ENCODE data around the gene IRF3. TPM values are rescaled to one million over a fixed set of nuclear protein-coding genes. Genes with fewer than 3 reads are reported as not detected.
A peak's percentile ranks its signal among the peaks of the same experiment; 100 is the strongest.

Gene IRF3
- total RNA-seq, 1 experiment from 2014 or later: 189 TPM

DNA sequence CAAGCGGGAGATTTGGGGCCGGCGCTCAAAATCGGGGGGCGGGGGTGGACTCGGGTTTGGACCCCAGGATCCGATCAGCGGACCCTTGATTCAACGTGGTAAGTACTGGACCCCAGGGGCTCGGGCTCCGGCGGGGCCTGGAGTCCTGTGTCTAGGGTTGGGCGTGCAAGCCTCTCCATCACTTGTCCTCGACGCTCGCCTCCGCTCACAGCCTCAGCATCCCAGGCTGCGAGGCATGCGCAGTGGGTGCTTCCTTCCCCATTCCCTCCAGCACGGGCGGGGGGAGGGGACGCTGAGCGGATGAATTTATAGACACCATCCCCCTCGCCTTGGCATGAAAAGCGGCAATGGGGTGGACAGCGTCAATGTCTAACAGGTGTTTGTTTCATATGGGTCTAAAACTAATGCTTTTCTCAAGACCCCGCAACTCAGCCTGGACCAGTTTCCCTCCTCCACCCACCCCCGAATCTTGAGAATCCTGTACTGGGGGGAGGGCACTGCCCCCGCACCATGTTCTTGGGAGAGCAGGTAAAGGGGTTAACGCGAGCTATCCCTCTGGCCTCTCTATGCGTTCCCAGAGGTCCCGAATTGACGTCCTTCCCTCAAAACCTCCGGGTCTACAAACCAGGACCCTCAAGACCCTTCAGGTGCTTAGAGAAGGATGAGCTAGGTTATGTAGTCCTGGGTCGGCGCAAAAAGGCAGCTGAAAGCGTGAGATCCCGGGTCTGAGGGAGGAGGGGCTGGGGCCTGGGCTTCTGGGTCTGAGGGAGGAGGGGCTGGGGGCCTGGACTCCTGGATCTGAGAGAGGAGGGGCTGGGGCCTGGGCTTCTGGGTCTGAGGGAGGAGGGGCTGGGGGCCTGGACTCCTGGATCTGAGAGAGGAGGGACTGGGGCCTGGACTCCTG is 25.8 kb upstream of the IRF3 start:
- no peaks in the 10 kb centered on the region for H3K9me3 Mint-ChIP-seq (ENCODE audit: low read depth, unreplicated experiment)
- peaks cover 61% of the 10 kb centered on the region for H3K36me3 Mint-ChIP-seq (ENCODE audit: insufficient read depth, unreplicated experiment)
- intact Hi-C loops (cut with micrococcal nuclease; ENCODE audit: unreplicated experiment): no loop called here
- no peak for DNase-seq
- peak overlapping the region; percentile 24 for H3K27ac Mint-ChIP-seq (ENCODE audit: unreplicated experiment)
- no peaks in the 10 kb centered on the region for H3K27me3 Mint-ChIP-seq (ENCODE audit: unreplicated experiment)
- CTCF ChIA-PET: no interaction called here
- no peaks in the 10 kb centered on the region for H3K4me1 Mint-ChIP-seq (ENCODE audit: low read depth, unreplicated experiment)
- TF ChIP-seq, protein P1, sequence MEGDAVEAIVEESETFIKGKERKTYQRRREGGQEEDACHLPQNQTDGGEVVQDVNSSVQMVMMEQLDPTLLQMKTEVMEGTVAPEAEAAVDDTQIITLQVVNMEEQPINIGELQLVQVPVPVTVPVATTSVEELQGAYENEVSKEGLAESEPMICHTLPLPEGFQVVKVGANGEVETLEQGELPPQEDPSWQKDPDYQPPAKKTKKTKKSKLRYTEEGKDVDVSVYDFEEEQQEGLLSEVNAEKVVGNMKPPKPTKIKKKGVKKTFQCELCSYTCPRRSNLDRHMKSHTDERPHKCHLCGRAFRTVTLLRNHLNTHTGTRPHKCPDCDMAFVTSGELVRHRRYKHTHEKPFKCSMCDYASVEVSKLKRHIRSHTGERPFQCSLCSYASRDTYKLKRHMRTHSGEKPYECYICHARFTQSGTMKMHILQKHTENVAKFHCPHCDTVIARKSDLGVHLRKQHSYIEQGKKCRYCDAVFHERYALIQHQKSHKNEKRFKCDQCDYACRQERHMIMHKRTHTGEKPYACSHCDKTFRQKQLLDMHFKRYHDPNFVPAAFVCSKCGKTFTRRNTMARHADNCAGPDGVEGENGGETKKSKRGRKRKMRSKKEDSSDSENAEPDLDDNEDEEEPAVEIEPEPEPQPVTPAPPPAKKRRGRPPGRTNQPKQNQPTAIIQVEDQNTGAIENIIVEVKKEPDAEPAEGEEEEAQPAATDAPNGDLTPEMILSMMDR (IDR thresholded peaks at IDR 0.05; ENCODE audit: unreplicated experiment): no peak
- BruUV-seq (replicated peaks): no TSS peak
- H3K4me3 Mint-ChIP-seq (ENCODE audit: low read depth, unreplicated experiment): no peak overlapping the region

DNA sequence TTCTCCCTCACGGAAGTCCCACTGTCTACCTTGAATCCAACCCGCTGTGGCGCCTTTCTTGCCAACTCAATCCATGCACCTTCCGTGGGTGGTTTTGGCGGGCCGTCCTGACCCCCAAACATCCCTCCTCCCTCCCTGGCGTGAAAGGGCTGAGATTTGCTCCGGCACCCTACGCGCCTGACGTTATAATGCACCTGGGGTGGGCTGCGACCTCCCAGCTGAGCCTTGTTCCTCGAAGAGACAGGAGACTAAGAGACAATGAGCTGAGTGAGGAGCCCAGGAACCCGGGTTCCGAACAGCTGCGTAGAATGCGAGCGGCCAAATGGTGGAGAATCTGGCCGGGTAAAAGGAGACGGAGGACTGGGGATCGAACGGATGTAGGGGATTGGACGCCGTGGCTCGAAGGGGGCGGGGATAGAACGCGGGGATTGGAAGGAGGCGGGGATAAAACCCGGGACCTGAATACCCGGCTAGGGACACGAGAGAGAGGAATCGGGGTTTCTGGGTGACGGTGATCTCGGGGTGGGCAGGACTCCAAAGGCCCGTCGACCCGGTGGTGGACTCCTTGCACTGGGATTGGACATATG is 25.1 kb upstream of the IRF3 start, which contains the start of gene CPT1C:
TSS of gene CPT1C (plus strand) at position 461 of the 587 bp plus-strand sequence. CDS start 1,137 bp downstream, outside the sequence.
- CTCF ChIA-PET: no interaction called here
- BruUV-seq (replicated peaks): no TSS peak
- TF ChIP-seq, protein P1 (IDR thresholded peaks at IDR 0.05; ENCODE audit: unreplicated experiment): no peak

DNA sequence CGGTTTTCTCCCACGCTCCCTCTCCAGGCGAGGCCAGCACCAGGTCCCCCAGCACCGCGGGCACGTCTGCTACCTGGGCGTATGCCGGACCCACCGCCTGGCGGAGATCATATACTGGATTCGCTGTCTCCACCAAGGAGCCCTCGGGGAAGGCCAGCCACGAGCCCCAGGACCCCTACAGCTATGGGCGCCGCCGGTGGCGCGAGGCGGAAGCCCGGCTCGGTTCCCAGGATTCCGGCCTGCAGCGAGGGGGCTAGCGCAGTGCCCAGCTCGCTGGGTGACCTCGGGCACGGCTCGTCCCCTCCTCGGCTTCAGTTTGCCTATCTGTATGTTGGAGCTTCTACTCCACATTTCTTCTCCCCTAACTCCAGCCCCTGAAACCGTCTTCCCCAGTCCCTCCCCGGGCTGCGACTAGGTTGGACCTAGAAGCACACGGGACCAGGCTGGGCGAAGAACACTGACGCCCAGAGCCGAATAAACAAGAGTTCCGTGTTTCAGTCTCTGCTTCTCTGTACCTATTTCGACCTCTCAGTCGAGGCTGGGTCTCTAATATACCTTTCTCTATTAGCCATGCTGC is 24.5 kb upstream of the IRF3 start:
- BruUV-seq (replicated peaks): no TSS peak
- Mint-ChIP-seq H3K27me3 (ENCODE audit: unreplicated experiment) (no peaks in the 10 kb centered on the region), H3K9me3 (ENCODE audit: low read depth, unreplicated experiment) (no peaks in the 10 kb centered on the region), H3K36me3 (ENCODE audit: insufficient read depth, unreplicated experiment) (peaks cover 72% of the 10 kb centered on the region), H3K4me3 (ENCODE audit: low read depth, unreplicated experiment) (no peak overlapping the region), H3K27ac (ENCODE audit: unreplicated experiment) (peak overlapping the region; percentile 24), H3K4me1 (ENCODE audit: low read depth, unreplicated experiment) (no peaks in the 10 kb centered on the region)
- TF ChIP-seq, protein P1 (IDR thresholded peaks at IDR 0.05; ENCODE audit: unreplicated experiment): no peak
- CTCF ChIA-PET: no interaction called here
- intact Hi-C loops (cut with micrococcal nuclease; ENCODE audit: unreplicated experiment): no loop called here
- DNase-seq: no peak

More for the DNA sequence above, 25.1 kb upstream of the IRF3 start, which contains the start of gene CPT1C:
- H3K4me1 Mint-ChIP-seq (ENCODE audit: low read depth, unreplicated experiment): no peaks in the 10 kb centered on the region
- H3K4me3 Mint-ChIP-seq (ENCODE audit: low read depth, unreplicated experiment): no peak within 1 kb of the TSS
- H3K9me3 Mint-ChIP-seq (ENCODE audit: low read depth, unreplicated experiment): no peaks in the 10 kb centered on the region
- DNase-seq: no peak
- peak within 1 kb of the TSS; percentile 24 for H3K27ac Mint-ChIP-seq (ENCODE audit: unreplicated experiment)
- intact Hi-C loops (cut with micrococcal nuclease; ENCODE audit: unreplicated experiment): no loop called here
- H3K36me3 Mint-ChIP-seq (ENCODE audit: insufficient read depth, unreplicated experiment): peaks cover 66% of the 10 kb centered on the region
- H3K27me3 Mint-ChIP-seq (ENCODE audit: unreplicated experiment): no peaks in the 10 kb centered on the region

DNA sequence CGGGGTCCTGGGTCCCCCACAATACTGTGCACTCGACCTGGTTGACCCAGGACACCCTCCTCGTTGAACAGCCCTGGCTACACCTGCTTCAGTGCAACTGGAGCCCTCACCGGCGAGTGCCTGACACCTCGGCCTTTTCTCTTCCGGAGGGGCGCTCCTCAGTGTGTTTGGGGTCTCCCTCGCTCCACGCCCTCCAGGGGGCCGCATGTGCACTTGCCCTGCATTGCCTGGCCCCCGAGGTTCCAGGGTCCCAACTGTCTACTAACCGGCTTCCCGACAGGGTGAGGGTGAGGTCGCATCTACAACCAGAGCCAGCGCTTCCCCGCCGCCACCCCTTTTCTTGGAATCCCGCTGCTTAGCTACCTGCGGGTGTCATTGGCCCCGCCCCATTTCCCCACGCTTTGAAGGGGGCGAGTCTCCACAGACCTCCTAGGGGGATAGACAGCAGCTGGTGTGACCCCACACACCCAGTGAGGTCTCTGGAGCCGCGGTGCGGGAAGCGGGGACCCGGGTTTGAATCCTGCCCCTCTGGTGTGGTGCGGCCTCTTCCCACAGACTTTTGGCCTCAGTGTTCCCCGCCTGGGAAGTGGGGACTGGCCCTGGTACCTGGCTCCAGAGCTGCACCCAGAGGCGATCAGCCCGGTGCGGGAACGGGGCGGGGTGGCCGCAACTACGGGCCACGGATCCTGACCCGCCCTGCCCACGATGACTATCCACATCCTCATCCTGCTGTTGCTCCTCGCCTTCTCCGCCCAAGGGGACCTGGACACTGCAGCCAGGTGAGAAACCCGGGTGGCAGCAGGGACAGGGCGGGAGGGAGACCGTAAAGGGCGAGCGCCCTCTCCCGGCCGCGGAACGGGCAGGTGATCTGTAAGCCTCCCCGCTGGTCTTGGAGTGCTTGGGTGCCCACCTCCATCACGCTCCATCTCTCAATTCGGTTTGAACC is 23.7 kb upstream of the IRF3 start, which contains the start of gene ADM5:
TSS of gene ADM5 (plus strand) at position 462 of the 946 bp plus-strand sequence. CDS start at position 706, 244 bp downstream.
- CTCF ChIA-PET: no interaction called here

More for the DNA sequence above, 23.7 kb upstream of the IRF3 start, which contains the start of gene ADM5:
- no TSS peak for BruUV-seq (replicated peaks)
- no peaks in the 10 kb centered on the region for H3K9me3 Mint-ChIP-seq (ENCODE audit: low read depth, unreplicated experiment)
- TF ChIP-seq, protein P1 (IDR thresholded peaks at IDR 0.05; ENCODE audit: unreplicated experiment): no peak
- no peak for DNase-seq
- peaks cover 79% of the 10 kb centered on the region for H3K36me3 Mint-ChIP-seq (ENCODE audit: insufficient read depth, unreplicated experiment)
- no peaks in the 10 kb centered on the region for H3K4me1 Mint-ChIP-seq (ENCODE audit: low read depth, unreplicated experiment)
- H3K4me3 Mint-ChIP-seq (ENCODE audit: low read depth, unreplicated experiment): no peak within 1 kb of the TSS
- no peaks in the 10 kb centered on the region for H3K27me3 Mint-ChIP-seq (ENCODE audit: unreplicated experiment)
- H3K27ac Mint-ChIP-seq (ENCODE audit: unreplicated experiment): peak within 1 kb of the TSS; percentile 24
- intact Hi-C loops (cut with micrococcal nuclease; ENCODE audit: unreplicated experiment): no loop called here

Data from Calu3 (cell line).